Activated T-helper 17 cell treated with anti-CD3 and anti-CD28 coated beads, Interleukin-2, amount 50 U/mL, for 72 hours (primary cell): ENCODE measurements around the gene TENM4. TPM values are rescaled to one million over a fixed set of nuclear protein-coding genes. Genes with fewer than 3 reads are reported as not detected.

Experiments used
- ATAC-seq: fragments of 150-1000 bp; cut with Tn5 transposase; replicated peaks from 2 replicates; pipeline ENCODE4 v1.10.0; 2021; ENCODE audit warnings: mild to moderate bottlenecking, moderate library complexity
- H3K27ac Mint-ChIP-seq: one replicate; pipeline ENCODE4 v1.8.0; 2022; ENCODE audit warnings: mixed read lengths
- H3K27me3 Mint-ChIP-seq: one replicate; pipeline ENCODE4 v1.8.0; 2022; ENCODE audit warnings: mixed read lengths
- H3K36me3 Mint-ChIP-seq: one replicate; pipeline ENCODE4 v1.8.0; 2022; ENCODE audit warnings: low read depth, mild to moderate bottlenecking, mixed read lengths
- H3K4me1 Mint-ChIP-seq: one replicate; pipeline ENCODE4 v1.8.0; 2022; ENCODE audit warnings: mixed read lengths
- H3K4me3 Mint-ChIP-seq: one replicate; pipeline ENCODE4 v1.8.0; 2022; ENCODE audit warnings: mild to moderate bottlenecking, mixed read lengths
- H3K9me3 Mint-ChIP-seq: one replicate; pipeline ENCODE4 v1.8.0; 2022; ENCODE audit warnings: mixed read lengths
- total RNA-seq, 2 donors: library from RNA; stranded (reverse); gene quantifications; one replicate each; pipeline ENCODE4 v1.2.3, GENCODE V29; 2022

The TENM4 gene
- total RNA-seq, 2 donors from 2014 or later: 0.15 TPM; not detected in 1

- Mint-ChIP-seq H3K4me1 (no peaks in the 10 kb centered on the region), H3K27ac (no peak overlapping the region), H3K4me3 (no peak overlapping the region), H3K27me3 (peaks cover 5% of the 10 kb centered on the region), H3K9me3 (no peaks in the 10 kb centered on the region), H3K36me3 (no peaks in the 10 kb centered on the region)
- no peak for ATAC-seq
Measured at GRCh38 chr11:79418241-79418640, 22.6 kb downstream of the TENM4 start.

GRCh38 chr11:79417069-79417920 lies 23.5 kb downstream of the TENM4 start:
- no peak overlapping the region for H3K4me3 Mint-ChIP-seq
- H3K27ac Mint-ChIP-seq: no peak overlapping the region
- H3K36me3 Mint-ChIP-seq: no peaks in the 10 kb centered on the region
- H3K4me1 Mint-ChIP-seq: no peaks in the 10 kb centered on the region
- ATAC-seq: no peak
- peaks cover 3% of the 10 kb centered on the region for H3K9me3 Mint-ChIP-seq
- peaks cover 5% of the 10 kb centered on the region for H3K27me3 Mint-ChIP-seq

GRCh38 chr11:79415912-79416311 lies 24.9 kb downstream of the TENM4 start:
- H3K27ac Mint-ChIP-seq: no peak overlapping the region
- peaks cover 5% of the 10 kb centered on the region for H3K27me3 Mint-ChIP-seq
- peaks cover 3% of the 10 kb centered on the region for H3K9me3 Mint-ChIP-seq
- no peaks in the 10 kb centered on the region for H3K36me3 Mint-ChIP-seq
- no peaks in the 10 kb centered on the region for H3K4me1 Mint-ChIP-seq
- ATAC-seq: no peak
- no peak overlapping the region for H3K4me3 Mint-ChIP-seq

- peaks cover 3% of the 10 kb centered on the region for H3K9me3 Mint-ChIP-seq
- no peak for ATAC-seq
- no peak overlapping the region for H3K4me3 Mint-ChIP-seq
- peaks cover 5% of the 10 kb centered on the region for H3K27me3 Mint-ChIP-seq
- H3K36me3 Mint-ChIP-seq: no peaks in the 10 kb centered on the region
- H3K4me1 Mint-ChIP-seq: no peaks in the 10 kb centered on the region
- H3K27ac Mint-ChIP-seq: no peak overlapping the region
Measured at GRCh38 chr11:79415411-79415810, 25.4 kb downstream of the TENM4 start.

- no peak for ATAC-seq
- peaks cover 6% of the 10 kb centered on the region for H3K27me3 Mint-ChIP-seq
- H3K27ac Mint-ChIP-seq: no peak overlapping the region
- no peak overlapping the region for H3K4me3 Mint-ChIP-seq
- H3K9me3 Mint-ChIP-seq: peaks cover 3% of the 10 kb centered on the region
- H3K4me1 Mint-ChIP-seq: no peaks in the 10 kb centered on the region
- H3K36me3 Mint-ChIP-seq: no peaks in the 10 kb centered on the region
Measured at GRCh38 chr11:79414644-79415317, 26.0 kb downstream of the TENM4 start.

- no peak overlapping the region for H3K4me3 Mint-ChIP-seq
Measured at GRCh38 chr11:79414041-79414440, 26.8 kb downstream of the TENM4 start.

GRCh38 chr11:79413268-79413667 lies 27.6 kb downstream of the TENM4 start:
- Mint-ChIP-seq H3K27ac (no peak overlapping the region), H3K4me1 (no peaks in the 10 kb centered on the region), H3K4me3 (no peak overlapping the region)

More at GRCh38 chr11:79414041-79414440, 26.8 kb downstream of the TENM4 start:
- Mint-ChIP-seq H3K9me3 (peaks cover 3% of the 10 kb centered on the region), H3K4me1 (no peaks in the 10 kb centered on the region), H3K27ac (no peak overlapping the region), H3K36me3 (no peaks in the 10 kb centered on the region), H3K27me3 (peaks cover 3% of the 10 kb centered on the region)
- ATAC-seq: no peak

GRCh38 chr11:79412761-79413160 lies 28.1 kb downstream of the TENM4 start:
- Mint-ChIP-seq H3K27ac (no peak overlapping the region), H3K4me1 (no peaks in the 10 kb centered on the region), H3K36me3 (no peaks in the 10 kb centered on the region), H3K9me3 (peaks cover 3% of the 10 kb centered on the region), H3K27me3 (peaks cover 3% of the 10 kb centered on the region), H3K4me3 (no peak overlapping the region)
- no peak for ATAC-seq

More at GRCh38 chr11:79413268-79413667, 27.6 kb downstream of the TENM4 start:
- H3K36me3 Mint-ChIP-seq: no peaks in the 10 kb centered on the region
- peaks cover 3% of the 10 kb centered on the region for H3K9me3 Mint-ChIP-seq
- ATAC-seq: no peak
- H3K27me3 Mint-ChIP-seq: peaks cover 3% of the 10 kb centered on the region

- Mint-ChIP-seq H3K4me1 (no peaks in the 10 kb centered on the region), H3K9me3 (peaks cover 3% of the 10 kb centered on the region), H3K36me3 (no peaks in the 10 kb centered on the region), H3K4me3 (no peak overlapping the region), H3K27me3 (peaks cover 3% of the 10 kb centered on the region), H3K27ac (no peak overlapping the region)
- no peak for ATAC-seq
Measured at GRCh38 chr11:79409330-79409729, 31.5 kb downstream of the TENM4 start.

GRCh38 chr11:79406376-79406775 lies 34.5 kb downstream of the TENM4 start:
- H3K4me1 Mint-ChIP-seq: no peaks in the 10 kb centered on the region
- H3K9me3 Mint-ChIP-seq: peaks cover 4% of the 10 kb centered on the region
- no peak for ATAC-seq
- no peak overlapping the region for H3K4me3 Mint-ChIP-seq
- no peak overlapping the region for H3K27ac Mint-ChIP-seq
- H3K36me3 Mint-ChIP-seq: no peaks in the 10 kb centered on the region
- H3K27me3 Mint-ChIP-seq: peaks cover 8% of the 10 kb centered on the region

GRCh38 chr11:79404806-79405205 lies 36.0 kb downstream of the TENM4 start:
- no peak overlapping the region for H3K27ac Mint-ChIP-seq
- no peaks in the 10 kb centered on the region for H3K4me1 Mint-ChIP-seq
- no peak overlapping the region for H3K4me3 Mint-ChIP-seq
- H3K9me3 Mint-ChIP-seq: peaks cover 4% of the 10 kb centered on the region
- H3K27me3 Mint-ChIP-seq: peaks cover 10% of the 10 kb centered on the region
- ATAC-seq: no peak
- no peaks in the 10 kb centered on the region for H3K36me3 Mint-ChIP-seq

- Mint-ChIP-seq H3K27me3 (peaks cover 10% of the 10 kb centered on the region), H3K36me3 (no peaks in the 10 kb centered on the region), H3K9me3 (peaks cover 4% of the 10 kb centered on the region), H3K4me3 (no peak overlapping the region), H3K4me1 (no peaks in the 10 kb centered on the region), H3K27ac (no peak overlapping the region)
- no peak for ATAC-seq
Measured at GRCh38 chr11:79404325-79404724, 36.5 kb downstream of the TENM4 start.

GRCh38 chr11:79403839-79404238 lies 37.0 kb downstream of the TENM4 start:
- Mint-ChIP-seq H3K4me1 (no peaks in the 10 kb centered on the region), H3K27me3 (peaks cover 10% of the 10 kb centered on the region), H3K36me3 (no peaks in the 10 kb centered on the region), H3K27ac (no peak overlapping the region), H3K4me3 (no peak overlapping the region), H3K9me3 (peaks cover 4% of the 10 kb centered on the region)
- no peak for ATAC-seq

- no peaks in the 10 kb centered on the region for H3K36me3 Mint-ChIP-seq
- no peak overlapping the region for H3K27ac Mint-ChIP-seq
- peaks cover 4% of the 10 kb centered on the region for H3K9me3 Mint-ChIP-seq
- no peaks in the 10 kb centered on the region for H3K4me1 Mint-ChIP-seq
- ATAC-seq: no peak
- no peak overlapping the region for H3K4me3 Mint-ChIP-seq
- peaks cover 10% of the 10 kb centered on the region for H3K27me3 Mint-ChIP-seq
Measured at GRCh38 chr11:79402912-79403311, 37.9 kb downstream of the TENM4 start.

GRCh38 chr11:79400717-79401330 lies 40.0 kb downstream of the TENM4 start:
- ATAC-seq: no peak
- peaks cover 4% of the 10 kb centered on the region for H3K9me3 Mint-ChIP-seq
- peaks cover 10% of the 10 kb centered on the region for H3K27me3 Mint-ChIP-seq
- H3K36me3 Mint-ChIP-seq: no peaks in the 10 kb centered on the region
- H3K4me1 Mint-ChIP-seq: no peaks in the 10 kb centered on the region
- H3K4me3 Mint-ChIP-seq: no peak overlapping the region
- no peak overlapping the region for H3K27ac Mint-ChIP-seq
